GM21717 (cell line): ENCODE measurements around the gene TRIM15.
"Not testable (repeated sequence)": the region's sequence is repeated elsewhere in the genome, so short reads cannot be mapped to it uniquely, and the experiment has no call there.

Experiments
- ATAC-seq: cut with Tn5 transposase; IDR thresholded peaks from one replicate; pipeline ENCODE4 v1.9.1; 2021; ENCODE audit warnings: mild to moderate bottlenecking, moderate library complexity; ENCODE audit not compliant: unreplicated experiment

Gene TRIM15

DNA sequence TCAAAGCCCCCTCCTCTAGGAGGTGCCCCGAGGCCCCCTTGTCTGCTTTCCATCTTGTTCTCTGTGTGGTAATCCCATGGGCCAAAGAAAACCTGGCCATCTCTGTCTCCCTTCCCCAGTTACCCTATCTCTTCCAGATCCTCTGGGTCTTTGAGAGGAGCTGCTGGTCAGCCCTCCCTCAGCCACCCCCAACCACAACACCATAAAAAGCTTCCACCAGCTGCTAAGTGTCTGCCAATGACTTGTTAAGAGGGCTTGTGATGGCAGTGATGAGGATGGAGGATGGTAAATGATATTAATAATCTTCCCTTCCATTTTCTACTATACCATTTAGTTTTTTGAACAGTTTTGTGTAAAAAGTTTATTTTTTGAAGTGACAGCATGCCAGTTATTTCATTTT is 32.6 kb downstream of the TRIM15 start:
- no peak for ATAC-seq

DNA sequence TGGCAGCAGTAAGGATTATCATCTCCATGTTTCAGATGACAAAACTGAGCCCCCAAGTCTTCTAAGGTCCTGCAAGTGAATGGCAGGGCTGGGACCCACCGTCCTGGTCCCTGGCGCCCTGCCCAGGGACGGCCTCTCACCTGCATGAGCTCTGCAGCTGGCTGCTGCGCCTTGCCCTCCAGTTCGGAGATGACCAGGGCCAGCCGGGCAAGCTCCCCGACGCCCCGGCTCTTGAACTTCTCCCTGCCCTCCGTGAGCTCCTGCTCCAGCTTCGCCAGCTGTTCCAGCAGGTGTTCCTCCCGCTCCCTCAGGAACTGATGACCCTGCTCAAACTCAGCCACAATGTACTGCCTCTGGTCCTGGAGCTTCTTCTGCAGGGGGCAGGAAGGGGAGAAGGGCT is 33.0 kb downstream of the TRIM15 start:
- ATAC-seq, result no peak

DNA sequence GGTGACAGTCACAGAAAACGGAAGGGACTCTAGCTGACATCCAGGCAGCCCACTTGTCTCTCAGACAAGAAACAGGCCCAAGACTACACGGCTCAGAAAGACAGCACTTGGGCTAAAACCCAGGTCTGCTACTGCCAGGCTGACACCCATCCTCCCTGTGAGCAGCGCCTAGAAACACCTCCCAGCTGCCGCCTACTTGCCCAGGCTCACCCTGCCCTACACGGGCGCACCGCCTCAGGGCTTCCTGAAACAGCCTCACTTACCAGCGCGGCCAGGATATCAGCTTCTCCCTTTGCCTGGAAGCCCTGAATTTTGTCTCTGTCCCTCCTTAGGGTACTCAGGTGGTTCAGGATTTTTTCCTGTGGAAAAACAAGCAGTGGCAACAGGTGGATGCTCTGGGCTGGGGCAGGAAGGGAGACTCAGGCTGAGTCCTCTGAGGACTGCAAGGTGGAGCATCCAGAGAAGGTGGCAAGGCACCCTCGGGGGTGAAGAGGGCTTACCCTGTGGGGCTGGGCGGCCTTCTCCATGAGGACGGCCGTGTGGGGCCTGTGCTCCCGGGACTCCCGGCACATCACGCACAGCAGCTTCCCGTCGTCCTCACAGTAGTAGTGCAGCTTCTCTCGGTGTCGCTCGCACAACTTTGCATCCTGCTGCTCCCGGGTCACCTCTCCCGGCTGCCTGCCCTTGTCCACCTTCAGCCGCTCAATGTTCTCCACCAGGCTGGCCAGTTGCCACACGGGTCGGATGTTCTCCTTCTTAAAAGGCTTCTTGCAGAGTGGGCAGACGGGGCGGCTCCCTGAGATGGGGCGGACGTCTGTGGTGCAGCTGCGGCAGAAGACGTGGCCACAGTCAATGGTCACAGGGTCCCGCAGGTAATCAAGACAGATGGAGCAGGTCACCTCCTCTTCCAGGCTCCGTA is 35.1 kb downstream of the TRIM15 start:
- no peak for ATAC-seq

DNA sequence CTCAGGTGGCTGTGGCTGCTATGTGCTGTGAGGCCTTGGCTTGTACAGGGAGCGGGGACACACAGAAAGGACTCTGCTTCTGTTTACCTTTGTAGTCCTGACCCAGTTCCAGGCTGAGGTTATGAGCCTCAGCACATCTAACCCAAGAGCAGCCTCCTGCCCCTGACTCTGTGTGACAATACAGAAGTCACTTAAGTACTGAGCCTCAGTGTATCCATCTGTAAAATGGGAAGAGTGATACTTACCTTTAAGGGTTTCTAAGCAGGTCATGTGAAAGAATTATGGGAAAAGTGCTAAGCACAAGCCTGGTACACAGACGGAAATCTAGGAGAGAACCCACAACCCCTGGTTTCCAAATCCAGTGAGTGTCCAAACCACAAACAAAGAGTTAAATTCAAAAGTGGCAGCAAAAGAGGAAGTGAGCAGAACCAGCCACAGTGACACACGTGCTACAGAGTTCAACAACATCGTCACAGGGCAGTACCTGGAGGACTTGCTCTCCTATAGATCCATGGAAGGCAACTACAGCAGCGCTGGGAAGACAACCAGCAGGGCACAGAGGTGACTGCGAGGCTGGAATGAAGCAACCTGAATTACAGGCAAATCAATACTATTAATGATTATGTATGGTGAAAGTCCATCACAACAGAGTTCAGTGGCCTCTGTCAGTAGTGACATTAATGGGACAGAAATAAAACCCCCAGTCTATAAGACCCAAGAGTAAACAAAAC is 37.4 kb downstream of the TRIM15 start:
- no peak for ATAC-seq

DNA sequence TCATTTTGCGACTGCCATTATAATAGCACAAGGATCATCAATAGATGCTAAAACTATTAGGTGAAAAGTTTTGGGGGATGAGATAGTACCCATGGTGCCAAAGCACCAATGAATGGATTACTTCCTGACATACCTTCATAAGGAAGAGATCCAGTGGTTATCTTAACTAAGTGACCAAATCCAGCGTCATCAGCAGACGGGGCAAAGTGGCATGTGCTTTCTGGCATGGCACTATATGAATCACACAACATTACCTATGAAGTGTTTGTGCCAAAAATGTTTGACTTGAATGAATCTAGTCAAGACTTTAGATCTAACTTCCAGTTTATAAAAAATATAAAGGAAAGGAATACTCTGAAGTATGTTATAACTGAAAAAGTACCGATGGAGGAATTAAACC is 39.0 kb downstream of the TRIM15 start:
- ATAC-seq, result no peak

DNA sequence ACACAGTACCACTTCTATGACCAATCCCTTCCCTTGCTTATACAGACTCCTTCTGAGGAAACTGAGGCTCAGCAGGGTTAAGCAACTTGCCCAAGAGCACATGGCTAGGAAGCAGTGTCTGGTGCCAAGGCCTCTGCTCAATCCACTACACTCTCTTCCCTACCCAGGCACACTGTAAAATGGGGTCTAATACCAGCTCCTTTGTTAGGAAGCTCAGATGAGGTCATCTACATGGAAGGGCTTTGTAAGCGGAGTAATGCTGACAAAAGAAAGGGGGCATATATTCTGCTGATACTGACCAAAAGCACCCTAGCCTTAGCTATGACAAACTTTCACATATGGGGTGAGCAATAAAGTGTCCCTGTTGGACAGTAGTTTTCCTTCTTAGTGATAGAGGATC is 40.8 kb downstream of the TRIM15 start:
- ATAC-seq, result no peak

DNA sequence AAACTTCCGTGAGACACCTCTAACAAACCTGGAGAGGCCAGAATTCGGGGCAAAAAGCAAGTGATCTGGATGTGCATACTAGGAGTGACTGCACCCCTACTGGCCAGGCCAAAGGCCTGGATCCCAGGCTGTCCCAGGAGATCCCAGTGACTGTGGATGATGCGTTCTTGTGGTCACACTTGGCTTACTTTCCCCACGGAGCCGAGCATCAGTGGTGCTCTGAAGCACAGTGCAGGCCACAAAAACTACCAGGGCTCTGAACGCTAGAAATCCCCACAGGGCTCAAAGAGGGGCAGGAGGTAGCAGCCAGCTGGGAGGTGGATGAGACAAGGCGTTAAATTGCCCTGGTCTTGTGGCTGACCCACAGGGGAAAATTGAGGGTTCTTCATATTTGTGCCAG is 42.8 kb downstream of the TRIM15 start:
- no peak for ATAC-seq

DNA sequence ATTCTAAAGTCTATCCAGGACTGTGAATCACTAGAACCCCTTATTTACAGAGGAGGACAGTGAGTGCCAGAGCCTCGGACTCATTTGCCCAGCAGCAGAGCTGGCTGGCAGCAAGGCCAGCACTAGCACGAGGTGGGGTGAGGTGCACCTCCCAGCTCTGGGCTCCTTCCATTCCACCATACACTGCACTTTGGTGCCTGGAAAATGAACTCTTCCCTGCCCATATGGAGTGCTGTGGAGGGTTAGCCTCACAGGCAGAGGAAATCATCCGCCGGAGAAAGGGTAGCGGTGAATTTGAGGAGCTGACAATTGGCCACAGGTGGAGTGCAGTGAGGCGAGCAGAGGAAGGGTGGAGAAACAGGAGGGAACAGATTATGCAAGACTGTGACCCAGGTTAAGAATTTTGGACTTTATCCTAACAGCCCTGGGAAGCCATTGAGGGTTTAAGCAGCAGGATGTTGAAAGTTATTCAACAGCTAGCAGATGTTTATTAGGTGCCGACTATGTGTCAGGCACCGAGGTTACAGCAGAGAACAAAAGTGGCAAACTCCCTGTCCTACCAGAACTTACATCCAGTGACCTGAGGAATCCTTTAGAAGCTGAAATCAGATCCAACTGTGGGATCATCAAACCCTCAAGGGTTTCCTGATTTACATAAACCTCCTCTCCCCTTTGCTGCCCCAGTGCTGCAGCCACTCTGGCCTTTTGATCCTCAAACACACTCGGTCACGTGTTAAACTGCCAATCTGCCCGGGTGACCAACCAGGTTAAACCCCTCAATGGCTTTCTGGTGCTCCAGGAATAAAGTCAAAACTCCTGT is 43.7 kb downstream of the TRIM15 start:
- ATAC-seq, result no peak

DNA sequence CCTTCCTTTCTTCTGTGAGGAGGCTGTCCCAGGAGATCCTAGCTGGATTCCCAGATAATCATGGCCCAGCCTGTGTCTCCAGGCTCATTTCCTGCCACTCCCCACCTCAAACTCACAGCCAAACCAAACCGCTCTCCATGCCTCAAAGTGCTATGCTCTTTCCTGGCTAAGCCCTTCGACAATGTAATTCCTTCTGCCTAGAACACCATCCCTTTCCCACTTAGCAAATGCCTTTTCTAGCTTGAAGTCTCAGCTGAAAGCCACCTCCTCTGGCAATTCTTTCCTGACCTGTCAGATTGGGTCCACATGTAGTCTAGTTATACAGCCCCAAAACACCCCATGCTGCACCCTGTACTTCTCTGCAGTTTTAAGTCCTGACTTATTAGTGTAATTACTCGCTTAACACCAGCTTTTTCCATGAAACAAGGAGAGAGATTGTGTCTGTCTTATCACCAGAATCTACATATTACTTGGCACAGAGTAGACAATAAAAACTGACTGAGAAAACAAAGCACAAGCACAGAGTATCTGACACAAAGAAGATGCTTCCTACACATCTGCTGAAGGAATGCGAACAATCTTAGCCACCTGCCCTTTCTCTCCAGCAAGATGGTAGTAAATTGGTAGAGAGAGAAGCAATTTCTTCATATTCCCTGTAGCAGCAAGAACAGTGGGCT is 44.4 kb downstream of the TRIM15 start:
- ATAC-seq, result no peak

DNA sequence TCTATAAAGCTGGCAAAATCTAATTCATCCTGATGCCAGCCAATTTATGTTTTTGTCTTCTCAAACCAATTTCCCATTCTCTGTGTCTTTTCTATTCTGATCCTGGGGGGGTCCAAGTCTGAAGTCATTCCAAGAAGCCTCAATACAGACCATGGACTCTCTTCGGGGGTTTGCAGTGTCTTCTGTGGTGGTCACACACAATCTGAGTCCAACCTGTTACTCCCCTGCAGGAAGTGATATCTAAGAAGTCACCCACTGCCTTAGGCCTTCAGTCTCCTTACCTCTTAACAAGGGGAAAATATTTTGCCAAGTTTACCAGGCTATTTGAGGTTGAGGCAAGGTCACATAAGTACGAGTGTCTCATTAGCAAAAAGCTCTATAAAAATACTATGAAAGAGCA is 48.0 kb downstream of the TRIM15 start:
- no peak for ATAC-seq

DNA sequence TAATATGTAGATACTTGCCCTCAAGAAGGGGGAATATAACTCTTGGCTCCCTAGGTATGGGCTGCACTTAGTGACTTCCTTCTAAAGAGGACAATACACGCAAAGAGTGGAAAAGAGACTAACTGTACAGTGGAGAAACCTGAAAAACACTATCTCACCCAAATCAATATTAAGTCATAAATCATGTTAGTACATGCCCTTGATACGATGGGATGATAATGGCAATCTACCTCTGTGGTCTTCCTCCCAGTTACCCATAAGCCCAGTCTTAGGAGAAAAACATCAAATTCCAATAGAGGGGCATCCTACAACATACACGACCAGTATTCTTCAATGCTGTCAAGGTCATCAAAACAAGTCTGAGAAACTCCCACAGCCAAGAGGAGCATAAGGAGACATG is 48.6 kb downstream of the TRIM15 start:
- no peak for ATAC-seq

DNA sequence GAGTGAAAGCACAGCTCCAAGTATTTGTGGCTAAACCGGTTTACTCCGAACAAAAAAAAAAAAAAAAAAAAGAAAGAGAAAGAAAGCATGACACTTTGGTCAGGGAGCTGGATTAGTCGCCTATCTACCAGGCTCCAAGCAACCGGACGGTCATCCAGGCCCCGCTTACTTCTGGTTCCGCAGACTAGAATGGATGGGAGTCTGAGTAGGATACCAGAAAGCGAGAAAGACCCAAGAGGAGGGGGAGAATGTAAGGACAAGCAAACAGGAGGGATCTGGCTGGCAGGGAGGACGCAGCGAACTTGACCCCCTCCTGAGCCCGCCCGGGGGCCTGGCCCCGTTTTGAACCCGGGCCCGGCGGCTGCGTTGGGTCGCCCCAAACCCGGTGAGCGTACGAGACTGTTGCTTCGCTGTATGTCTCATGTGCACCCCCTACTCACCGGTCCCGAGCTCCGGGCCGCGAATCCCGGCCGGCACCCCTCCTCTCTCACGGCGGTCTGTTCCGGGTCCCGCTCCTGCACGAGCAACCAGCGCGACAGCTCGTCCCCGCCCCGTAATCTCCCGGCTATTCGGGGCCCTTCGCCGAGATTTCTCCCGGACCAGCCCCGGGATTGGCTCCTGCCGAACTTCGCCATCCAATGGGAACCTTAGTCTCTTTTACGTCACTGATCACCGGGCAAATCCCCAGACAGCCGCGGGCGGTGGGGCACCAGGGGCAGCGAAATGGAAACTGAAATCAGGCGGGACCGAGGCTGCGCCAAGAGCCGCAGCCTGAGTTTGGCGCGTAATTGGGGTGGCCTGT is 49.7 kb downstream of the TRIM15 start, which contains the start of gene TRIM26:
TRIM26 (minus strand) TSS at position 542 of the 802 bp plus-strand sequence. CDS start 14,303 bp downstream, outside the sequence.
- peak; percentile 77 for ATAC-seq

DNA sequence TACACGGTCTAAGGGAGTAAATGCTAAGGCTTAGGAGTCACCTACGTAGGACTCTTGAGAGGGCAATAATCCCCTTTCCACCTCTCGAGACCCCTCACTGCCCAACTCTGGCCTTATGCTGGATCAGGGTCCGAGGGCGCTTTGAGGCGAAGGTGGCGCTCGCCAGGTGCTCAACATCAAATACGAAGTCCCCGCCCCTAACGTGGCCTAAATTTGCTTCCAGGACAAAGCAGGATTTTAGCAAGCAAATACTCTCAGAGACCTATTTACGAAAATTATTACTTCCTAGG is 50.3 kb downstream of the TRIM15 start:
- ATAC-seq, result no peak

DNA sequence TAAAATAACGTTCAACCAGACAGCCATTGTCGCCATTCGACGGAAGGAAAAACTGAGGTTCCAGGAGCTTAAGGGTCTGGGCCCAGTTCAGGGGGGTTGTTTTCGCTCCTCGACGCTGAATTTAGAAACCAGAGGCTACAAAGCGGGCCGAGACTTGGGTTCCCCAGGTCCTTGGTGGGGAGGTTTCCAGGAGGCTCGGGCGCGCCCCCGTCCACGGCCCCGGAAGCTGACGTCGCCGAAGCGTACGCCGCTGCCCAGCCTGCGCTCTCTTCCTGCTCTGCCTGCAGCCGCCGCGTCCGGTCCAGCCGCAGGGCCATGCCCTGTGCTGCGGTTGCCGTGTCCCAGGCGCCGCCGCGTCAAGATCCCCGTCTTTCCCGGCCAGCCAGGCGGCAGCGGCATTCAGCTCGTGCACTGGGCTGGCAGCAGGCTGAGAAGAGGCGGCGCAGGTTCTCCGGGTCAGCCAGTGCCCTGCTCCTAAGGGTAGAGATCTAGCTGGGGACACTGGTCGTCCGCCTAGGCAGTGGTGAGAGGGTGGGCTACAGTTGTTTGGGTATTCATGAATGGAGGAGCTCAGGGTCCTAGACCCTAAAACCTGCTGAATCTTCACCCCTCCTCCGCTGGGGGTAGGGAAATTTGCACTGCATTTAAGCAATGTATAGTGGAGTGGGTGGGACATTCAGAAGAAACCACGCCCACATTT is 50.8 kb downstream of the TRIM15 start:
- peak; percentile 47 for ATAC-seq

DNA sequence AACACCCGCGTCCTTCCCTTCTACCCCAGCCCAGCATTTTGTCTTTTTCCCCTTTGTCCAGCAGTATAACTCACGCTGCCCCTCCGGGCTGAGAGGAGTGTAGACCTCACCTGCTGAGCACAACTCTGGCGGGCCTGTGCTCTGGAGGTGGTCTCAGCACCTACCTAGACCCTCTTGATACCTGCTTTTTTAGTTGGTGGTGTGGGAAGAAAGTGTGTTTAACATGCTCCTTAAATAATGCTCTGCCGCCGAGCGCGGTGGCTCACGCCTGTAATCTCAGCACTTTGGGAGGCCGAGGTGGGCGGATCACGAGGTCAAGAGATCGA is 51.3 kb downstream of the TRIM15 start:
- ATAC-seq, result no peak

DNA sequence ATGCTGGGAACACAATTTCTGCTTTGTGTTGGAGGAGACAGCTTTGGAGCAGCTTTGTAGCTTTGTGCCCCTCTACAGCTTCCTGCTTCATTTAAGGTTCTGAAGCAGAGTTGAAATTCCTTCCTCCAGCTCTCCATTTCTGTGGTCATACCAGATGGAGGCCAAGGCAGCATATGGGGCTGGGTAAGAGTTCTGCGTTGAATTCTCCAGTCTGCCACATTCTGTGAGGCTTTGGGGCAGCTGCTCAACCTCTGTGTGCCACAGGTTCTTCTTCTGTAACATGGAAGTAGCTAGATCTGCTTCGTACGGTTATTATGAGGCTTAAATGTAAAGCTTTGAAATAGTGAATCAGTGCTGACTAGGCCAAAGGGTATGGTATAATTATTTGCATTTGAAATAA is 52.8 kb downstream of the TRIM15 start:
- ATAC-seq, result no peak

DNA sequence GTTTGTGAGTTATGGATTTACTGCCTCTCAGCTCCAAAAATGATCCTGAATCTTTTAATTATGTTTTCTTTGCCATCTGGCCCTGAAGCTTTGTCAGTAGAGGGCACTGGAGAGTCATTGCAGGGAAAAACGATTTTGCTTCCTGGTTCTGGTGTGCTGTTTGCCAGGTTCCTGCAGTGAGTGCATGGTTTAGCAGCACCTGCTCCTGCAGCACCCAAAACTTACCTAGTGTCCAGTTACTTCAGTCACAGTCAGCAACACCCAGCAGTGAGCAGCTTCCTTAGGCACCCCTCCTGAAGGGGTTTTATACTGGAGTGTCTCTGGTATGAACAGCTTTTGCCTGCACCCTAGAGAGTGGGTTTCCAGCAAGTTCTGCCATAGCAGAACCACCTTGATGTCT is 55.9 kb downstream of the TRIM15 start:
- no peak for ATAC-seq

DNA sequence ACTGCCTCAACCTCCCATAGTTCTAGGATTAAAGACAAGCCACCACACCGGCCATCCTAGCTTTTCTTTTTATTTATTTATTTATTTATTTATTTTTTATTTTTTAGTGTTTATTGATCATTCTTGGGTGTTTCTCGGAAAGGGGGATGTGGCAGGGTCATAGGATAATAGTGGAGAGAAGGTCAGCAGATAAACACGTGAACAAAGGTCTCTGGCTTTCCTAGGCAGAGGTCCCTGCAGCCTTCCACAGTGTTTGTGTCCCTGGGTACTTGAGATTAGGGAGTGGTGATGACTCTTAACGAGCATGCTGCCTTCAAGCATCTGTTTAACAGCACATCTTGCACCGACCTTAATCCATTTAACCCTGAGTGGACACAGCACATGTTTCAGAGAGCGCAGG is 58.0 kb downstream of the TRIM15 start:
- not testable (repeated sequence) for ATAC-seq

DNA sequence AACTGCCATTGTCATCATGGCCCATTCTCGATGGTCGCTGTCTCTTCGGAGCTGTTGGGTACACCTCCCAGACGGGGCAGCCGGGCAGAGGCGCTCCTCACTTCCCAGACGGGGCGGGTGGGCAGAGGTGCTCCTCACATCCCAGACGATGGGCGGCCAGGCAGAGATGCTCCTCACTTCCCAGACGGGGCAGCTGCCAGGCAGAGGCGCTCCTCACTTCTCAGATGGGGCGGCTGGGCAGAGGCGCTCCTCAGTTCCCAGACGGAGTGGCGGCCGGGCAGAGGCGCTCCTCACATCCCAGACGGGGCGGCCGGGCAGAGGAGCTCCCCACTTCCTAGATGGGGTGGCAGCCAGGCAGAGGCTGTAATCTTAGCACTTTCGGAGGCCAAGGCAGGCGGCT is 58.6 kb downstream of the TRIM15 start:
- ATAC-seq, result not testable (repeated sequence)
